Stomach (tissue), 9 donors: Measurements from ENCODE around the gene FRMPD2. TPM values are rescaled to one million over a fixed set of nuclear protein-coding genes. Genes with fewer than 3 reads are reported as not detected.

Experiments
- DNase-seq, 2 donors: peaks; one replicate each; pipeline versions ENCODE4 v3.0.0 to v3.0.0-alpha.2; 2013 to 2019
- H3K27ac ChIP-seq, 5 donors: fragments of 200-600 bp in 4 of 5; sonication (generic) in 4 of 5; one replicate each; pipeline ENCODE4 v1.5.1; 2013 to 2019; ENCODE audit warnings: mild to moderate bottlenecking in 1 of 5, moderate library complexity in 1 of 5
- H3K27me3 ChIP-seq, 3 donors: fragments of 200-600 bp; sonication (generic); one replicate each; pipeline ENCODE4 v1.5.1; 2017 to 2019; ENCODE audit warnings: mixed run types in 1 of 3
- H3K36me3 ChIP-seq, 4 donors: fragments of 200-600 bp; sonication (generic); 1 replicate in 3 of 4; 2 replicates in 1 of 4; pipeline ENCODE4 v1.5.1; 2016 to 2019
- H3K4me1 ChIP-seq, 4 donors: fragments of 200-600 bp; sonication (generic); one replicate each; pipeline ENCODE4 v1.5.1; 2016 to 2019
- H3K4me3 ChIP-seq, 4 donors: fragments of 200-600 bp; sonication (generic) in 3 of 4; one replicate each; pipeline ENCODE4 v1.5.1; 2016 to 2019; ENCODE audit warnings: mild to moderate bottlenecking in 1 of 4
- H3K9me3 ChIP-seq, 4 donors: fragments of 200-600 bp; sonication (generic); one replicate each; pipeline ENCODE4 v1.5.1; 2016 to 2019
- CTCF ChIP-seq, 7 experiments: fragments of 450-650 bp in 4 of 7; fragments of 200-600 bp in 3 of 7; sonication (generic) in 3 of 7; IDR thresholded peaks; one replicate each; pipeline ENCODE4 v1.5.1; 2016 to 2019; ENCODE audit warnings: antibody characterized with exemption in 7 of 7, control low read depth in 2 of 7, mild to moderate bottlenecking in 1 of 7
- EP300 ChIP-seq: sonication (generic); formaldehyde crosslinking; IDR thresholded peaks from one replicate; pipeline ENCODE4 v1.6.1; 2017; ENCODE audit warnings: antibody characterized with exemption
- POLR2A ChIP-seq, 4 donors: fragments of 450-650 bp; IDR thresholded peaks; one replicate each; pipeline ENCODE4 v1.6.1; 2016; ENCODE audit warnings: antibody characterized with exemption in 4 of 4, control low read depth in 2 of 4, mild to moderate bottlenecking in 1 of 4, moderate library complexity in 1 of 4
- POLR2AphosphoS5 ChIP-seq, 3 donors: sonication (generic); formaldehyde crosslinking; IDR thresholded peaks; one replicate each; pipeline ENCODE4 v1.6.1; 2016; ENCODE audit warnings: antibody characterized with exemption in 3 of 3
- WGBS, 5 donors: extraction: QIAGEN DNeasy Blood & Tissue Kit in 3 of 5; methylation state at CpG; one replicate each; pipeline versions ENCODE4 v1.1.5 to v1.1.7; 2013 to 2018; 5-methylcytosine and 5-hydroxymethylcytosine counted together
- intact Hi-C: fragments of 100-400 bp; cut with DNase I; formaldehyde crosslinking; loops from one replicate; pipeline ENCODE4 v1.15.1; 2023; ENCODE audit warnings: low total_unique reads
- polyA plus RNA-seq, 3 donors: library from polyadenylated mRNA; stranded (reverse); fragments of 200-250 nt; gene quantifications; one replicate each; pipeline ENCODE4 v1.2.3, GENCODE V29; 2013
- total RNA-seq, 5 donors: library from RNA; depleted of rRNA; stranded (reverse); fragments of >200 nt; gene quantifications; one replicate each; pipeline versions ENCODE4 v1.1.0 to v1.2.3, GENCODE V29; 2014 to 2016
- donor health status: healthy with polysubstance abuse.
- donor health status: Bipolar disorder and iron deficiency.
- donor health status: healthy.

The FRMPD2 gene
- total and polyA plus RNA-seq, 8 donors, result under 0.01 to 0.15 (median 0.03) TPM; not detected in 4

- no peak overlapping the region for H3K4me3 ChIP-seq
- H3K9me3 ChIP-seq, result no peaks in the 10 kb centered on the region
- intact Hi-C loops, result no loop called here
- DNase-seq, result no peak
- H3K27ac ChIP-seq, result no peak overlapping the region
- no peaks in the 10 kb centered on the region for H3K27me3 ChIP-seq
- WGBS, 5 donors, result 80 to 90% (median 83%) methylated on average over 5 of the region's 5 CpGs
- H3K36me3 ChIP-seq, result no peaks in the 10 kb centered on the region
- no peak for TF ChIP-seq POLR2AphosphoS5 (IDR thresholded peaks at IDR 0.05)
- no peaks in the 10 kb centered on the region for H3K4me1 ChIP-seq
Measured at GRCh38 chr10:48207853-48208252, 66.6 kb downstream of the FRMPD2 start.

- no peaks in the 10 kb centered on the region for H3K36me3 ChIP-seq
- H3K27ac ChIP-seq, result no peak overlapping the region
- no peaks in the 10 kb centered on the region for H3K27me3 ChIP-seq
- DNase-seq, result no peak
- intact Hi-C loops, result no loop called here
- WGBS, 5 donors, result 62 to 69% (median 68%) methylated on average over 6 of the region's 6 CpGs
- no peak for TF ChIP-seq CTCF (IDR thresholded peaks at IDR 0.05)
- no peak for TF ChIP-seq POLR2AphosphoS5 (IDR thresholded peaks at IDR 0.05)
- no peak for TF ChIP-seq EP300
- TF ChIP-seq POLR2A (IDR thresholded peaks at IDR 0.05), result no peak
- H3K9me3 ChIP-seq, result no peaks in the 10 kb centered on the region
- H3K4me3 ChIP-seq, result no peak overlapping the region
- no peaks in the 10 kb centered on the region for H3K4me1 ChIP-seq
Measured at GRCh38 chr10:48206482-48207250, 67.8 kb downstream of the FRMPD2 start.

GRCh38 chr10:48205918-48206317 is 68.6 kb downstream of the FRMPD2 start:
- H3K4me3 ChIP-seq, result no peak overlapping the region
- H3K27ac ChIP-seq, result no peak overlapping the region
- 80 to 94% (median 89%) methylated on average over 4 of the region's 4 CpGs for WGBS, 5 donors
- TF ChIP-seq CTCF (IDR thresholded peaks at IDR 0.05), result no peak
- TF ChIP-seq EP300, result no peak
- TF ChIP-seq POLR2A (IDR thresholded peaks at IDR 0.05), result no peak
- no peak for TF ChIP-seq POLR2AphosphoS5 (IDR thresholded peaks at IDR 0.05)
- no peaks in the 10 kb centered on the region for H3K36me3 ChIP-seq
- intact Hi-C loops, result no loop called here
- no peaks in the 10 kb centered on the region for H3K27me3 ChIP-seq
- H3K9me3 ChIP-seq, result no peaks in the 10 kb centered on the region
- DNase-seq, result no peak
- H3K4me1 ChIP-seq, result no peaks in the 10 kb centered on the region

GRCh38 chr10:48199580-48200377 is 74.7 kb downstream of the FRMPD2 start:
- Histone ChIP-seq H3K4me1 (peaks cover 0 to 4% (median 0%) of the 10 kb centered on the region in 4 donors), H3K27me3 (no peaks in the 10 kb centered on the region), H3K27ac (no peak overlapping the region), H3K36me3 (no peaks in the 10 kb centered on the region), H3K9me3 (no peaks in the 10 kb centered on the region), H3K4me3 (no peak overlapping the region)
- WGBS, 5 donors, result 74 to 79% (median 75%) methylated on average over 9 of the region's 9 CpGs
- DNase-seq, result no peak
- TF ChIP-seq POLR2A (IDR thresholded peaks at IDR 0.05) (no peak), POLR2AphosphoS5 (IDR thresholded peaks at IDR 0.05) (no peak), EP300 (no peak), CTCF (IDR thresholded peaks at IDR 0.05) (no peak)
- intact Hi-C loops, result no loop called here
